Measurements from ENCODE around the gene LRP5. TPM values are rescaled to one million over a fixed set of nuclear protein-coding genes. Genes with fewer than 3 reads are reported as not detected.
"Not testable (repeated sequence)": the region's sequence is repeated elsewhere in the genome, so short reads cannot be mapped to it uniquely, and the experiment has no call there.

LRP5 gene
- total RNA-seq, 1 donor: 3.3 TPM

DNA sequence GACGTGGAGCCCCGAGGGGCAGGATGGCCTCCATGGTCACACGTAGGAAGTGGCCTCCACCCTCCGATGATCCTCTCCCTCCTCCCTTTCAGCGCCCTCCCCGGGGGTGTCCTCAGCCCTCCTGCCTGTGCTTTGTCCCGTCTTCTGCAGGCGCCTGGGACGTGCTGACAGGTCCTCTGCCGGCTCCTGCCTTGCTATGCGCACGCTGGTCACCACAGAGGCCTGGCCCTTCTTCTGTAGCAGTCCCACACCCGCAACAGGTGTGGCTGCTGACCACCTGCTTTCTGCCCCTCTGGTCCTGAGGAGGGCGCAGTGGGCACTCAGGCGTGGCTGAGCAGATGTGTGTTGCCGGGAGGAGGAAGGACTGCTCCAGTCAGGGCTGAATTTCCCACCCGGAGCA is 120.5 kb downstream of the LRP5 start:
- TF ChIP-seq, protein P1, sequence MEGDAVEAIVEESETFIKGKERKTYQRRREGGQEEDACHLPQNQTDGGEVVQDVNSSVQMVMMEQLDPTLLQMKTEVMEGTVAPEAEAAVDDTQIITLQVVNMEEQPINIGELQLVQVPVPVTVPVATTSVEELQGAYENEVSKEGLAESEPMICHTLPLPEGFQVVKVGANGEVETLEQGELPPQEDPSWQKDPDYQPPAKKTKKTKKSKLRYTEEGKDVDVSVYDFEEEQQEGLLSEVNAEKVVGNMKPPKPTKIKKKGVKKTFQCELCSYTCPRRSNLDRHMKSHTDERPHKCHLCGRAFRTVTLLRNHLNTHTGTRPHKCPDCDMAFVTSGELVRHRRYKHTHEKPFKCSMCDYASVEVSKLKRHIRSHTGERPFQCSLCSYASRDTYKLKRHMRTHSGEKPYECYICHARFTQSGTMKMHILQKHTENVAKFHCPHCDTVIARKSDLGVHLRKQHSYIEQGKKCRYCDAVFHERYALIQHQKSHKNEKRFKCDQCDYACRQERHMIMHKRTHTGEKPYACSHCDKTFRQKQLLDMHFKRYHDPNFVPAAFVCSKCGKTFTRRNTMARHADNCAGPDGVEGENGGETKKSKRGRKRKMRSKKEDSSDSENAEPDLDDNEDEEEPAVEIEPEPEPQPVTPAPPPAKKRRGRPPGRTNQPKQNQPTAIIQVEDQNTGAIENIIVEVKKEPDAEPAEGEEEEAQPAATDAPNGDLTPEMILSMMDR (IDR thresholded peaks at IDR 0.05; ENCODE audit: insufficient read depth, low read length): no peak
- DNase-seq (ENCODE audit: low read depth): no peak
- H3K4me3 ChIP-seq (ENCODE audit: low read depth, low read length): no peak overlapping the region

DNA sequence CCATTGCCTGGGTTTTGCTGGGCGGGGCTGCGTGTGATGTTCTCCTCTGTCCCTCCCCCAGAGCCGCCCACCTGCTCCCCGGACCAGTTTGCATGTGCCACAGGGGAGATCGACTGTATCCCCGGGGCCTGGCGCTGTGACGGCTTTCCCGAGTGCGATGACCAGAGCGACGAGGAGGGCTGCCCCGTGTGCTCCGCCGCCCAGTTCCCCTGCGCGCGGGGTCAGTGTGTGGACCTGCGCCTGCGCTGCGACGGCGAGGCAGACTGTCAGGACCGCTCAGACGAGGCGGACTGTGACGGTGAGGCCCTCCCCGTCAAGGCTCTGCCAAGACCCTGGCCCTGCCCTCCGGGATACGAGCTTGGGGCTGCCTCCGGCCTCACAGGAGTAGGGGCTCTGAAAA is 121.2 kb downstream of the LRP5 start:
- TF ChIP-seq, protein P1 (IDR thresholded peaks at IDR 0.05; ENCODE audit: insufficient read depth, low read length): no peak
- DNase-seq (ENCODE audit: low read depth): no peak
- no peak overlapping the region for H3K4me3 ChIP-seq (ENCODE audit: low read depth, low read length)

DNA sequence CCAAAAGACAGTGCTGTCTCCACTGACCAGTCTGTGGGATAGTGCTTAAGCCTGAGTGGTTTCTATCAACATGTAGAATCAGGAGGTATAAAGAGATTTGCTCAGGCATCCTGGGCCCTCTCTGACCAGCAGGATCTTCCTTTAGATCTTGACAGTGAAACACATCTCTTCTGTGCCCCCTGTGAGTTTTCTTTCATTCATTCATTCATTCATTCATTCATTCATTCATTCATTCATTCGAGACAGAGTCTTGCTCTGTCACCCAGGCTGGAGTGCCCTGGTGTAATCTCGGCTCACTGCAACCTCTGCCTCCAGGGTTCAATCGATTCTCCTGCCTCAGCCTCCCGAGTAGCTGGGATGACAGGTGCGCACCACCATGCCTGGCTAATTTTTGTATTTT is 121.8 kb downstream of the LRP5 start:
- not testable (repeated sequence) for DNase-seq (ENCODE audit: low read depth); H3K4me3 ChIP-seq (ENCODE audit: low read depth, low read length)

DNA sequence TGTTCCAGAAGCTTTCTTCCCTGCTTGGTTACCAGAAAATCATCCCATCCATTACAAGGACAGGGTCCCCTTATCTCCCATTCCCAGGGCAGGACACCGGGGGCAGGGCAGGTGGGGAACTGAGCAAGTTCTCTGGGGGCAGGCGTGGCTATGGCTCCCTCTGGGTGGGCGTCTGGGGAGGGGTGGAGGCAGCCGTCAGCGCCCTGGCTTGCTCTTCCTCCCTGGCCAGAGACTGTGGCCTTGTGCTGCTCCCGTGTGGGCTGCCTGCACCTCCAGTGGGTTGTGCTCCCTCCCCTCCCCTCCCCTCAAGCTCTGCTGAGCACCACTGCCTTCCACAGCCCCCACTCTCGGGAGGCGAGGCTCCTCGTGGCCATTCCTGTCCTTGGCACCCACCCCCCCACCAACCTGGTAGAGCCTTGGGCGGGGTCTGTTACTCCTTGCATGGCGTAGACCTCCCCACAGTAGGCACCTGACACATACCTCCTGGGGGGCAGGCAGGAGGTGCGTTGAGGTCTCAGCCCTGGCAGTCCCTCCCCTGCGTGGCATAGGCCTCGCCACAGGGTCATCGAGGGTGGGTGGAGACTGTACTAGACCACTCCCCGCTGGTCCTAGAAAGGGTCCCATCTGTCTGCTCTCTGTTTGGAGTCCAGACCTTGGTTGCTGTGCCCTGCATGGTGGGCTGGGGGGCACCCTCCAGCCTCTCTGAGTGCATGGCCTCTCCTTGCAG is 123.9 kb downstream of the LRP5 start:
- H3K4me3 ChIP-seq (ENCODE audit: low read depth, low read length): no peak overlapping the region
- TF ChIP-seq, protein P1 (IDR thresholded peaks at IDR 0.05; ENCODE audit: insufficient read depth, low read length): no peak

DNA sequence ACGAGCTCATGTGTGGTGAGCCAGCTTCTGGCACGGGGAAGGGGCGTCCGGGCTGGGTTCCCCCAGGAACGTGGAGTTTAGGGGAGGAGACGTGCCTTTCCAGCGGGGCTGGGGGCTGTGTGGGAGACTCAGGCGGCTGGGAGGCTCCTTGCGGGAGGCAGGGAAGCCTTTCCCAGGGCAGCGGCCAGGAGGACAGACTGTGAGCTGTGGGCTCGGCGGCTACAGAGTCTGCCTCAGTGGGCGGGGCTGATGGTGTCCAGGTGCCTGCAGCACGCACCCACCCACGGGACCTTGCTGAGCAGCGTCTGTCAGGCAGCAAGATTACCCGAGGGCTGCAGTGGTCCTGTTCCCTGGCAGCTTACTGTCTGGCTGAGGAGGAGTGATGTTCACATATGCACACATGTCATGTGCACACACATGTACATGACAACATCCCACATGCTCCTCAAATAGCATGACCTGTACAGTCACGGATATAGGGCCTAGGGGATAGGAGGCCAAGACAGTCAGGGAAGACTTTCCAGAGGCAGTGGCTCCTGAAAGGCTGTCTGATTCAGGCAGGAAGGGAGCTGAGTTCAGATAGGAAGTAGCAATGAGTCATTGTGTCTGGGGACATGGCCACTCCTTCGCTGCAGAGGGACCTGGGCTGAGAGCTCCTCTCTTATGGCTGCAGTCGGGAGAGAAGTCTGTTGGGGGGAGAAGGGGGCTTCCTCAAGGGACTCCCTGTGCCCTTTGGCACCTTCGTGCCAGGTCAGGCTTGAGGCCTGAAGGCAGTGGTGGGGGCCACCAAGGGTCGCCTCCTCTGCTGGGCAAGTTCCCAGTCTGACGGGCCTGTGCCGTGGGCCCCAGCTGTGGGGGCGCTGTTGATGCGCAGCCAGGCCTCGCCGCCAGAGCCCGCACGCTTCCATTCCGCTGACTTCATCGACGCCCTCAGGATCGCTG is 124.9 kb downstream of the LRP5 start:
- DNase-seq (ENCODE audit: low read depth): peak; percentile 60
- H3K4me3 ChIP-seq (ENCODE audit: low read depth, low read length): no peak overlapping the region
- TF ChIP-seq, protein P1 (IDR thresholded peaks at IDR 0.05; ENCODE audit: insufficient read depth, low read length): no peak

More for the DNA sequence above, 123.9 kb downstream of the LRP5 start:
- DNase-seq (ENCODE audit: low read depth): no peak

DNA sequence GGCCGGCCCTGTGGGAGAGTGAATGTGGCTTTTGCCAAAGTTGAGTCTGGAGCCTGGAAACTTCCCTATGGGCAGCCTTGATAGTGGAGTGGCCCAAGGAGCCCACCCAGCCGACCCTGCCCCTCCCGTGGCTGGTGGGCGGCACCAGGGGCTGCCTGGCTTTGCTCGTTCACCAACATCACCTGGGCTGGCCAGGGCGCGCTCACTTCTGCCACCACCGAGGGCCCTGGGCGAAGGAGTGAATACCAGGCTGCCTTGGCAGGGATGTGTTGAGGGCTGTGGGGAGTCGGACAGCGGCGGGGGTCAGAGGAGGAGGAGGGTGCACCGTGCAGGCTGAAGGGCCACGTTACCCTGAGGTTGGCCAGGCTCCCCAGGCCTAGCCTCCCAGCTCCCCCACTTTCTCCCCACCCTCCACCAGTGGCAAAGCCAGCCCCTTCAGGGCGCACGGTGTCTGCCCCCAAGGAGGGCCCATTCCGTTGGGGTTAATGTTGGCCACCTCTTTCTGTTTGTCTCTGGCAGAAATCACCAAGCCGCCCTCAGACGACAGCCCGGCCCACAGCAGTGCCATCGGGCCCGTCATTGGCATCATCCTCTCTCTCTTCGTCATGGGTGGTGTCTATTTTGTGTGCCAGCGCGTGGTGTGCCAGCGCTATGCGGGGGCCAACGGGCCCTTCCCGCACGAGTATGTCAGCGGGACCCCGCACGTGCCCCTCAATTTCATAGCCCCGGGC is 125.7 kb downstream of the LRP5 start:
- no peak overlapping the region for H3K4me3 ChIP-seq (ENCODE audit: low read depth, low read length)
- TF ChIP-seq, protein P1 (IDR thresholded peaks at IDR 0.05; ENCODE audit: insufficient read depth, low read length): no peak
- DNase-seq (ENCODE audit: low read depth): no peak

Measured in fibroblast of the aortic adventitia (primary cell).